SIG-M5 treated with dmso at 0.1 percent for 504 hours (cell line): Measurements from ENCODE around the gene TRMT5.

Source experiments
- DNase-seq: peaks from one replicate; lab custom pipeline; 2025; ENCODE audit not compliant: unreplicated experiment; lab: John Stamatoyannopoulos, UW

Gene TRMT5, protein sequence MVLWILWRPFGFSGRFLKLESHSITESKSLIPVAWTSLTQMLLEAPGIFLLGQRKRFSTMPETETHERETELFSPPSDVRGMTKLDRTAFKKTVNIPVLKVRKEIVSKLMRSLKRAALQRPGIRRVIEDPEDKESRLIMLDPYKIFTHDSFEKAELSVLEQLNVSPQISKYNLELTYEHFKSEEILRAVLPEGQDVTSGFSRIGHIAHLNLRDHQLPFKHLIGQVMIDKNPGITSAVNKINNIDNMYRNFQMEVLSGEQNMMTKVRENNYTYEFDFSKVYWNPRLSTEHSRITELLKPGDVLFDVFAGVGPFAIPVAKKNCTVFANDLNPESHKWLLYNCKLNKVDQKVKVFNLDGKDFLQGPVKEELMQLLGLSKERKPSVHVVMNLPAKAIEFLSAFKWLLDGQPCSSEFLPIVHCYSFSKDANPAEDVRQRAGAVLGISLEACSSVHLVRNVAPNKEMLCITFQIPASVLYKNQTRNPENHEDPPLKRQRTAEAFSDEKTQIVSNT

DNA sequence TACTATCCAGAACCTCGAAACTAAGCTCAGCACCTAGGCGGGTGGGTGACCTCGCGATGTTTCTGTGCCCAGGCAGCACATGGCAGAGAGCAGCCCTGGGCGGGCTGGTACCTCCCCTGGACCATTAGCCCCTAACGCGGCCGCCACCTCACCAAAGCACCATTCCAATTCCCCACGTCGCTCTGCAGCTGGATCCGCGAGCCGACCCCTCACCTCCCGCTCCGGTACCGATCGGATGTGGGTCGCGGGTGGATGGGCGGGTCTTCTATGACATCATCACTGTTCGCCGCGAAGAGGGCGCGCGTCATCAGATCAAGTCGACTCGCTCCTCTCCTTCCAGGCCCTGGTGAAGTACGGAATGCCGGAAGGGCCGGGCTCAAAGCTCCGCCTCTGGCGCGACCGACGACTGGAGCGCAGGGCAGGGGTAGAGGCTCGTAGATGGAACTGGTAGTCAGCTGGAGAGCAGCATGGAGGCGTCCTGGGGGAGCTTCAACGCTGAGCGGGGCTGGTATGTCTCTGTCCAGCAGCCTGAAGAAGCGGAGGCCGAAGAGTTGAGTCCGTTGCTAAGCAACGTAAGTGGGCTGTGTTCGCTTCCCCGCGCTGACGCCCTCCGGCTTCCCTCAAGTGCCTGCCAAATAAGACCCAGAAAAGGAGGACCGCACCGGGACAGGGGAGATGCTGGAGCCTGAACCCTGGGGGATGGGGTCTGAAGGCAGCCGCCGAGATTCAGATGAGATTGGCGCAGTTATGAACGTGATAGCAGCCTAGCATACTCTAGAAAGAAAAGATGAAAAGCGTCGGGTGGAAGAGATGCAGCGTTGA is at the start of gene TRMT5, which contains the start of gene SLC38A6:
TSS of gene TRMT5 (minus strand) at position 269 of the 822 bp plus-strand sequence. CDS start at position 163, 106 bp downstream.
TSS of gene SLC38A6 (plus strand) at position 435 of the 822 bp plus-strand sequence. CDS start at position 468, 33 bp downstream.
- peak; percentile 93 for DNase-seq

DNA sequence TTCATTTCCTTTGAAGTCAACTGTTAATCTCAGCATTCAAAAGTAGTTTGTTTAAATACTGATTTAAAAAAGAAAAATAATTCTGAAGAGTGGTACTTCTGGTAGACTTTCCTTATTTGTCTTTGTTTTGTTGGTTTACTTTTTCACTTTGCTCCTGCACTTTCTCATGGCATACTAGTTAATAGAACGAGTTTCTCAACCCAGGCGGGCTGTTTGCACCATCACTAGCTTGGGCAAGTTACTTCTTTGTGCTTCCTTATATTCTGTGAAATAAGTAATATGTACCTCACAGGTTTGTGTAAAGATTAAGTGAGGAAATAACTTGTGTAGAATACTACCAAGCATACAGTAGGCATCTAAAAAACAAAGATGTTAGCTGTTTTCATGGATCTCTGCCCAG is 45.6 kb upstream of the TRMT5 start:
- DNase-seq = no peak

DNA sequence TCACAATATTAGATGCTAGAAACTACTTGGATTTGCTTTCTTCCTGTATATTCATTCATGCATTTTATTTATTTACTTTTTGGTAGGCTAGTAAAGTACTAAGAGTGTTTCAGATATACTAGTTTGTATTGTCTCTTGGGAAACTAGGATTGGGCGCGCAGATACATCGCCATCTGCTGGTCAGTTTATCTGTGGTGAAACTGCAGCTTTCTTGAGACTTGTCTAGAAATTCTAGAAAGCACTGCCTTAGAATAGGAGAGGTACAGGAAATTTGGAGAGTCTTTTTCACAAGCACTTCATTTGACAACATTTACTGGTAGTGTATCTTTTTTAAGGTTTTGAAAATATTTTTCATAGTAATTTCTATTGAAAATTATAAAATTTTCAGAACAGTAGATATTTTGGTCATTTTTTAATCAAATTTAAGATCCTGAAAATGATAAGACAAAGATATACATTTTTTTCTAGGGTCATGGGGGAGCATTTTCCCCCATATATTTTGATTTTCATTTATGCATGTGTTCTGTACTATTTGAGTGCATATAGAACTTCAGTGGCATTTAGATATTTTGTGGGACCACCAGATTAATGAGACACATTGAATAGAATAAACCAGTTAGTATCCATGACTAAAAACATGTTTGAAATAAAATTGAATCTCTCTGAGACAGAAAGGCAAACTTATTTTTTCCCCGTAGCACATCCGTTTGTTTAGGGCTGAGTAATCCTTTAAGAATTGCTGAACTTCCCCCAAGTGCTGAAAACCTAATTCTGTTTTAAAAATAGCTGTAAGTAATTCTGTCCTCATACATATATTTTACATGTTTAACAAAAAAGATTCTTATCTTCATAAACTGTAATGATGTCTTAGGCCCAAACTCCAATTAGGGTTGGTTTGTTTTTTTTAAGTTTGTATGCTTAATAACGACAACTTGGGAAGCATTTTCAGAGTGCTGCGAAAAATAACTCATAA is 44.7 kb upstream of the TRMT5 start:
- peak; percentile 69 for DNase-seq

DNA sequence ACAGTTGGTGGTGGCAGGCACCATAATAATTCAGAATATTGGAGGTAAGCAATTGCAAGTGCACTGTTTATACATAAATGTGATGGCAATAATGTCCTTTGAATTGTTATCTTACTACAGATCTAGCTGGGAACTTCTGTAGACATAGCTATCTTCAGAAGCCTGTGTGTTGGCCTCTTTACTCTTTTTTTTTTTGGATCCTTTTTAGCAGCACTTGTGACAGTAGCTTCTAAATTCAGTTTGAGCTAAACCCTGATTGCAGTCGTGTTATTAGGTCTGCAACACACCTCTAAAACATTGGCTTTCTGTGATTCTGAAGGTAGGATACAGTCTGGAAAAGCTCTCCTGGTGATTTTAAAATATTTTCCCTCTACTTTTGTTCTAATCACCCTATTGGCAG is 38.7 kb upstream of the TRMT5 start:
- no peak for DNase-seq

DNA sequence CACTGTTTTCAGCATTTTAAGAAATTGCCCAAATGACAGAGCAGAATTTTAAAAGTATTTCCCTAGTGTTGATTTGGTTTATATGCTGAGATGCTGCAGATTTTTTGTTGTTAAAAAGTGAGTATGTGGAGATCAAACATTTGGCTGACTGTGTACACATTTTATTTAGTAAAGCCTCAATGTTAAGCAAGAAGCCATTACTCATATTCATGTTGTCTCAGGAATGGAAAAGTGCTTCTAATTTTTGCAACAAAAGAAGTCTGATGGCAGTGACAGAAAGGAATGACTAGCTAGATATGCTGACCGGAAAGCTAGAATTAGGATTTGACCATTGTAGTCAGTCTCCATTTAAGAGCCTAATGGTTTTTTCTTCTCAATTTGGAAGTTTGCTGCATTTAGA is 22.7 kb upstream of the TRMT5 start:
- no peak for DNase-seq

DNA sequence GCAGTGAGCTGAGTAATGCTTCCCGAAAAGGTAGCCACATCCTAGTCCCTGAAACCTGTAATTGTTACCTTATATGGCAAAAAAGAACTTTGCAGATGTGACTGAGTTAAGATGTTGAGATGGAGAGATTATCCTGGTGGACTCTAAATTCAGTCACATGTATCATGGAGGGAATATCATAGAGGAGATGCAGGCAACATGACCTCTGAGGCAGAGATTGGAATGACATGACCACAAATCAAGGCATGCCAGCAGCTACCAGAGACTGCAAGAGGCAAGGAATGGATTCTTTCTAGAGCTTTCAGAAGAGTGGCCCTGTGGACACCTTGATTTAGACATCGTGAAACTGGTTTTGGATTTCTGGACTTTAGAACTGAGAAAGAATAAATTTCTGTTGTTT is 18.7 kb upstream of the TRMT5 start:
- no peak for DNase-seq

DNA sequence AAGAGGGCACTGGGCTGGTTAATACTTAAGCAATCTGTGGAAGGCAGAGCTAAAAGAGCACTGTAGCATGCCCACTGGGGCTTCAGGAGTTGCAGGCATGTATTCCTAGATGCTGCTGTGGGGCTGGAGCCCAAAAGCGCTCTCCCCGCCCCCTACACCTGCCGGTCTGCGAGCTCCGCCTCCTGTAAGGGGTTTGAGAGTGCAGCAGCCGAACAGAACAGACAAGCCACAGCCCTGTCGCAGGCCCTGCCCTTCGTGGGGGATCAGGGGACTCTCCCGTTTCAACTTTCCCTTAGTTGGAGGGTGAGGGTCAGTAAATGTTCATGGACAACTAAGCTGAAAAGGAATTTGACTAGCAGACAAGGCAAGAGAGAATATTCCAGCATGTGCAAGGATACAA is 17.7 kb upstream of the TRMT5 start:
- no peak for DNase-seq

DNA sequence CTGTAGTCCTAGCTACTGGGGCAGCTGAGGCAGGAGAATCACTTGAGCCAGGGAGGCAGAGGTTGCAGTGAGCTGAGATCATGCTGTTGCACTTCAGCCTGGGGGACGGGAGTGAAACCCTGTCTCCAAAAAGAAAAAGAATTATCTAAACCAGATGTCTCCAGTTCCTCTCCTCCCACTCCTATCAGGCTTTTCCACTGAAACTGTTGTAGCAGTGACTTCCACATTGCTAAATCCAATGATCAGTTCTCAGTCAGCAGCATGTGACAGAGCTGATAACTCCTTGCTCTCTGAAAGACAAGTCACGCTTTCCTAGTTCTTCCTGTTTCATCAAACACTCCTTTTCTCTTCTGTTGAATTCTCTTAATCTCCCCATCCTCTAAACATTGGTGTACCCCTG is 8.7 kb upstream of the TRMT5 start:
- no peak for DNase-seq

DNA sequence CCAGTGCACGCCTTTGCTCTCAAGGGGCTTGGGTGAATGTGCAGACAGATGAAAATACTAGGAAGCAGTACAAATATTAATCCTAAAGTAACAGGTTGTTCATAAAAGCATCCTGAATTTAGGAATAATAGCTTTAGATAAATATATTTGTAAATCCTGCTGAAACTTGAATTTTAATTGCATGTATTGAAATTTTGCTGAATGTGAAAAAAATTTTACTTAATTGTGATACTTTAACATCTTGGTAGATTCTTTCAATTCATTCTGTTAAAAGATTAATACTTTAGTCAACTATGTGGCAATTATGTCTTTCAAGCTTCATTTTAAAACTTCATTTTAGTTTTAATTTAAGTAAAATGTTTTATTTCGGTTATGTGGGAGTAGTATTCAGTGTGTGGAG is 5.6 kb upstream of the TRMT5 start:
- DNase-seq = no peak

DNA sequence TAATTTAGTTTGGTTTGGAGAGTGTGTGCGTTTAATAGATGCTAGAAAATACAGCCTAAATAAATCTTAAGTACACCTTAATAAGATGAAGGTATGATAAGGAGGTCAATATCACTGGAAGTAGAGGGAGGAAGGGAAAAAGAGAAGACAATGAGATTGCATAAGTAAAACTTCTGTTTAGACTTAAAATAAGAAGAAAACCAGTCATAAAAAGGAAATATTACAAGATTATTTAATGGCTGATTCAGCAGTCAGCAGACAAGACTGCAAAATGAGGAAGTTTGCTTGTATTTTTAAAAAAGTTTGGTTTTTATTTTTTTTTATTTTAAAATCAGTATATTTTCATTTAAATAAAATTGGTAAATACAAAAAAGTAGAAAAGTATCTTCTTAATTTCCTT is 3.3 kb upstream of the TRMT5 start:
- DNase-seq = no peak

DNA sequence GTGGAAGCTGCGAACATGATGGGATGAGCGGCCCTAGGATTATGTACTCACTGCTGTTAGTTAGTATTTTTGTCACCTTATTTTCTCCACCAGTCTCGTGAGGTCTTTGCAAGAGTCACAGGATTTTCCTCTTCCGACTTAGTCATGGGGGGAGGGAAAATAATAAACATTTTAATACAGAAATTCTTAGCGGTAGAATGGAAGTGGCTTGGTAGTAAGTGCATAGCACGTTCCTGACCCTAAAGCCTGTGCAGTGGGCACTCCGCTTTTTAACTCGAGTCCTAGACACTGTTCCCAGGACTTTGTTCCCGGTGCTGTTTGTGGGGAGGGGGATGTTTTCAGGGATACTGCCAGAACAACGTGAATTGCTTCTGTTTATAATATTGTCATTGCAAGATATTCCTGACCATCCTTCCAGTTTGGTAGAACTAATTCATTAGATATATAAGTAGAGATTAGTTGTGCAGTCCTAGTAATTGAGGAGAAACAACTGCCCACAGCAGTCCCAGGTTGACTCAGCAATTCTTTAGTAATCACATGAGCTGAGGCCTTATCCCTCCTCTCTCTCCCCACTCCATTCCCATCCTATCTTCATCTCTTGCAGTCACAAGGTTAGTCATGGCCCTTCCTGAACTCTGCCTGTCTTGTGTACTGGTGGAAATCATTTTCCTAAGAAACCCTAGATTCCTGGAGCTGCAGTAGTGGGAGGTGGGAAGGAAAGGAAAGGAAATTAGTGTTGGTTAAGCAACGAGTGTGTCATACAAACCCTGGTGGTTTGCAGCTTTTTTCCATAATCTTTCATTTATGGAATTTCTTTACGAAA is 965 bp upstream of the TRMT5 start:
- DNase-seq = peak; percentile 36

DNA sequence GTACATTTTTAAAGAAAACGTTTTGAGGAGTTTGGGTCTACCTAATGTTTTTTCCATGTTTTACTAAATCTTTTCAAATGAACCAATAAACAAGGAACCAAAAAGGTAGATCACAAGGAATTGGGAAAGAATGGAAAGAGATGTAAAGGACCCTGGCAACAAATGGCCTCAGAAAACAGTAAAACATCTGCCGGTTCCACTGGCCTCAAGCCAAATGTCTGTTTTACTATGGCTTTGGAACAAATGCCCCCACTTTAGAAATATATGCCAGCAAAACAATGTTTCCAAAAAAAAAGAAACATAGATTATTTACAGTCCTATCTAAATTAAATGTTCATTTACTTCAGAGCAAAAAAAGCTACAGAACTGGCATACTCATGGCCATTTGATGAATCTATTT is 3.0 kb downstream of the TRMT5 start:
- no peak for DNase-seq

DNA sequence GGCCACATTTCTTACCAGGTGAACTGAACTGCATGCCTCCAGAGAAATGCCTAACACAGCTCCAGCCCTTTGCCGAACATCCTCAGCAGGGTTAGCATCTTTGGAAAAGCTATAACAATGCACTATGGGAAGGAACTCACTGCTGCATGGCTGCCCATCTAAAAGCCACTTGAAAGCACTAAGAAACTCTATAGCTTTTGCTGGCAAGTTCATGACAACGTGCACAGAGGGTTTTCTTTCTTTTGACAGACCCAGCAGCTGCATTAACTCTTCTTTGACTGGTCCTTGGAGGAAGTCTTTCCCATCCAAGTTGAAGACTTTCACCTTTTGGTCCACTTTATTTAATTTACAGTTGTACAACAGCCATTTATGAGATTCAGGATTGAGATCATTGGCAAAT is 5.3 kb downstream of the TRMT5 start:
- no peak for DNase-seq

DNA sequence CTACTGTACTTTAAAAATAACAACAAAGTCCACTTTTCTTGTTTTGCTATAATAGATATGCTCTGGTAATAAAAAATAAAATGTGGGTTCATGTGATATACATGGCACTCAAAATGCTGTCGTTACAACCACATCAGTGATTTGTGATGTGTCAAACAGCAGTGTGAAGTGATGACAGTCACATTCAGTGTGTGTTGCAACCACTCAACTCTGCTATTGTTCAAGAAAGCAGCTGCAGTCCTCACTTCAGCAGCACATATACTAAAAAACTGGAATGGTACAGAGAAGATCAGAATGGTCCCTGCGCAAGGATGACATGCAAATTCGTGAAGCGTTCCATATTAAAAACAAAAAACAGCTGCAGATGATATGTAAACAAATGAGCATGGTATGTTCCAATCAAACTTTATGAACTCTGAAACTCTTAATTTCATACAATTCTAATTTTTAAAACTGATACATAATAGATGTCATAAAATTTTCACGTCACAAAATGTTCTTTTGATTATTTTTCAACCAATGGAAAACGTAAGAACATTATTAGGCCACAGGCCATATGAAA is 6.7 kb downstream of the TRMT5 start:
- no peak for DNase-seq

DNA sequence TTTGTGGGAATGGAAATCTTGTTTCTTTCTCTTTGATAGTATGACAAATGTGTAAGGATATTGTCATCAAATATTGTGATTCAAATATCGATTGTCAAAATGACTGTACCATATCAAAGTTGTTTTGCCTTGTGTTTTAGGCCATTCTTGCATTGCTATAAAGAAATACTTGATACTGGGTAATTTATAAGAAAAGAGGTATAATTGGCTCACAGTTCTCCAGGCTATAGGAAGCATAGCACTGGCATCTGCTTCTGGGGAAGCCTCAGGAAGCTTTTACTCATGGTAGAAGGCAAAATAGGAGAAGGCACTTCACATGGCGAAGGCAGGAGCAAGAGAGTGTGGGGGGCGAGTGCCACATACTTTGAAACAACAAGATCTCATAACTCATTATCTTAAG is 7.8 kb downstream of the TRMT5 start:
- no peak for DNase-seq

DNA sequence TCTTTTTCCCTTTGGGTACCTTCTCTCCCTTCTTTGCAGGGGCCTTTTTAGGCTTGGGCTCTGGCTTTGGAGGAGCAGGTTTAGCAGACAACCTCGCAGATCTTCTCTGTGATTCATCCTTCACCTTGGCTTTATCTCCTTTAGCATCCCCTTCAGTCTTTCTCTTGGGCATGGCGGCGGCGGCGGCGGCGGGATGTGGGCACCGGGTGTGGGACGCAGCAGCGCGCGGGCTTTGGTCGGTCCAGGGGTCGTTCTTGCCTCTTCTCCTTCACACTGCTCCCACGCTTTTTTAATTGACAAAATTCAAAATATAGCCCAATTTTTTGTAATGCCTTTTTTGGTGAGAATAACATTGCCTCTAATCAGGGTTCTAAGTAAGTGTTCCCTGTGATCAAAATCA is 8.6 kb downstream of the TRMT5 start:
- DNase-seq = no peak

DNA sequence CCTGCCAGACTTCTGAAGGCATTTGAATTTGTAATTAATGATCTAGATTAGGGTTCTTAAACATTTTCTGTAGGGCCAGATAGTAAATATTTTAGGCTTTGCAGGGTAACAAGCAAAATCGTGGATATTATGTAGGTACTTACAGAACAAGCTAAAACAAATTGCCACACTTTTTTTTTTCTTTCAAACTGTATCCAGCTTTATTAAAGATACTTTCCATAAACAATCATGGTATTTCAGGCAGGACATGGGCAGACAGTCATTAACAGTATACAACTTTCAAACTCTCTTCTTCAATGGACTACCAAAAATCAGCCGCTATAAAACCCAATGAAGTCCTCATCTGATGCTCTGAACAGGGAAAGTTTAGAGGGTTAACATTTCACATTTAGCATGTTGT is 9.6 kb downstream of the TRMT5 start:
- DNase-seq = no peak

DNA sequence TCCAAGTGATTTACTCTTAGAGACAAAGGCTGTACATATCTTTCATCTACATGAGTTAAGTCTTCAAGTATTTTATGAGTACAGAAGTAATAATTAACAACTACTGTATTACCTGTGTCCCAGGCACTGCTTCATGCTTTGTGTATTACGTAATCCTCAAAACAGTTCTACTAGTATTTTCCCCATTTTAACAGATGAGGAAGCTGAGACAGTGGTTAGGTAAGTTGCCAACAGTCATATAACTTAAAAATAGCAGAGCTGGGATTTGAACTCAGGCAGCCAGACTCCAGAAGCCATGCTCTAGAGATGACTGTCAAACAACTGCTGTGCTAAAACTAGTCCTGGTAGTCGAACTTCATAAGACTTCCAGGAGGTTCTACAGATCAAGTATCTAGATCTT is 10.7 kb downstream of the TRMT5 start:
- peak; percentile 27 for DNase-seq

DNA sequence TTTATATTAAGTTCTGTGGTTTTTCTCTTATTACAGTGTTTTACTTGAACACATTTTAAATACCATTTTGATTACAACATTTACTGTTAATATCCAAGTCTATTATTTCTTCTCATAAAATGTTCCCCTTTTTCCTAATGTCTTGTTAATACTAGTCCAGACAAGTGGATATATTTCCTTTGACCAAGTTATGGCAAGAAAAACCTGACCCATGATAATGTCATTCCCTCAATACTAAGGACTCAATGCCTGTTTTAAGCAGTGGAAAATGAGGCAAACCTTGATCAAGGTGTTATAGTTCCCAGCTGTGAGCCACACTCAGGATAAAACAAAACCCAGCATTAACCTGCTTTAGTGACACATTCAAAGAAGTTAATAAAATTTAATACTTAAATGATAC is 12.2 kb downstream of the TRMT5 start:
- no peak for DNase-seq

DNA sequence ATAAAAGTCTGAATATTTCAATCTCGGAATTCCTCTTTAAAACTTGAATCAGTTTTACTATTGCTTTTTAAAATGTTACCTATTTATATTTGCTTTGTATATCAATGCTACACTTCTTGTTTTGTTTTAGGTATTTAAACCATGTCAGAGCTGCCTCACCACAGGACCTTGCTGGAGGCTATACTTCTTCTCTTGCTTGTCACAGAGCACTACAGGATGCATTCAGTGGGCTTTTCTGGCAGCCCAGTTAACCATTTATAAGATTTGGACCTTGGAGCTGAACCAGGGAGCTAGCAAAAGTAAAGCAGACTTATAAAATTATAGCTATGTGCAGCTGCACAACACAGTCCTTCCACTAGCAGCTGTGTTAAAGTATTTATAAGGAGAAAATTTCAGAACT is 12.8 kb downstream of the TRMT5 start:
- DNase-seq = no peak
